Measurements from ENCODE around the gene AKNAD1. TPM values are rescaled to one million over a fixed set of nuclear protein-coding genes. Genes with fewer than 3 reads are reported as not detected.

The AKNAD1 gene
- total RNA-seq, 2 experiments from 2014 or later: not detected

- CTCF ChIA-PET: interaction anchor here (1.2 to 3.2 kb wide), 4 partner anchors 12 to 57 kb away, joined by 3 to 10 read pairs (median 4); no protein-coding TSS in a partner anchor
- H3K4me1 Mint-ChIP-seq (ENCODE audit: low read depth): no peaks in the 10 kb centered on the region
- H3K4me3 Mint-ChIP-seq: no peak overlapping the region
- ATAC-seq (no peak), DNase-seq (no peak)
- peaks cover 3% of the 10 kb centered on the region for H3K27me3 Mint-ChIP-seq
- H3K36me3 Mint-ChIP-seq (ENCODE audit: low read depth): no peaks in the 10 kb centered on the region
- POLR2A ChIA-PET: no interaction called here
- H3K27ac Mint-ChIP-seq: no peak overlapping the region
- intact Hi-C loops (cut with micrococcal nuclease): no loop called here
- no peak for TF ChIP-seq CTCF (IDR thresholded peaks at IDR 0.05)
- no peaks in the 10 kb centered on the region for H3K9me3 Mint-ChIP-seq
Observed at GRCh38 chr1:108884968-108885367, 28.1 kb upstream of the AKNAD1 start.

- DNase-seq (no peak), ATAC-seq (no peak)
- no peak for TF ChIP-seq CTCF (IDR thresholded peaks at IDR 0.05)
- Mint-ChIP-seq H3K9me3 (no peaks in the 10 kb centered on the region), H3K27me3 (peaks cover 11% of the 10 kb centered on the region), H3K4me3 (no peak overlapping the region), H3K36me3 (ENCODE audit: low read depth) (no peaks in the 10 kb centered on the region), H3K4me1 (ENCODE audit: low read depth) (peaks cover 3% of the 10 kb centered on the region), H3K27ac (no peak overlapping the region)
- ChIA-PET CTCF (interaction anchor here (1.3 to 3.2 kb wide), 2 partner anchors 15 to 55 kb away, joined by 9 to 10 read pairs; no protein-coding TSS in a partner anchor), POLR2A (no interaction called here)
- intact Hi-C loops (cut with micrococcal nuclease): no loop called here
Observed at GRCh38 chr1:108882837-108883236, 25.9 kb upstream of the AKNAD1 start.

DNA sequence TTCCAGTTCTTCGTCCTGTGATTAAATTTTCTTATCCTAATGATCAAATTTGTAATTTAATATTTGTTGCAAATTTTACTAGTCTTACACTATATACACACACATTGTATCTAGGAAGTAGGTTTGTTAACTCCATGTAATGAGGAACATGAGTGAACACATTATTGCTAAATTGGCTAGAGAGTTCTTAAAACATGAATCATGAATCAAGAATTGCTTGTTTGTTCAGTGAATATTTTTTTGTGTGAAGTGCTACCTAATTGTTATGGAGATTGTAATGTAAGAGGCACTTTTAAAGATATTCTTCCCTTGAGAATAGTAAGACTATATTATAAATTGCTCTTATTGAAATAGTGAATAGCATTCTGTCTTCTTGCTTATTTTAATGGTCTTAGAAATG is 24.5 kb upstream of the AKNAD1 start:
- ChIA-PET POLR2A (no interaction called here), CTCF (no interaction called here)
- no peak for TF ChIP-seq CTCF (IDR thresholded peaks at IDR 0.05)
- no peak overlapping the region for H3K27ac Mint-ChIP-seq
- no peak for DNase-seq
- H3K27me3 Mint-ChIP-seq: peaks cover 10% of the 10 kb centered on the region
- no peaks in the 10 kb centered on the region for H3K9me3 Mint-ChIP-seq
- H3K36me3 Mint-ChIP-seq (ENCODE audit: low read depth): no peaks in the 10 kb centered on the region
- no peak overlapping the region for H3K4me3 Mint-ChIP-seq
- intact Hi-C loops (cut with micrococcal nuclease): no loop called here
- peaks cover 6% of the 10 kb centered on the region for H3K4me1 Mint-ChIP-seq (ENCODE audit: low read depth)
- no peak for ATAC-seq

- intact Hi-C loops (cut with micrococcal nuclease): no loop called here
- TF ChIP-seq CTCF (IDR thresholded peaks at IDR 0.05): no peak
- Mint-ChIP-seq H3K4me3 (no peak overlapping the region), H3K4me1 (ENCODE audit: low read depth) (peaks cover 6% of the 10 kb centered on the region), H3K27me3 (peaks cover 14% of the 10 kb centered on the region), H3K36me3 (ENCODE audit: low read depth) (no peaks in the 10 kb centered on the region), H3K9me3 (no peaks in the 10 kb centered on the region), H3K27ac (no peak overlapping the region)
- CTCF ChIA-PET: no interaction called here
- DNase-seq: no peak
- POLR2A ChIA-PET: no interaction called here
- ATAC-seq: no peak
Observed at GRCh38 chr1:108880850-108881249, 24.0 kb upstream of the AKNAD1 start.

GRCh38 chr1:108878678-108879077 is 21.8 kb upstream of the AKNAD1 start:
- DNase-seq (no peak), ATAC-seq (no peak)
- Mint-ChIP-seq H3K4me1 (ENCODE audit: low read depth) (peaks cover 6% of the 10 kb centered on the region), H3K4me3 (no peak overlapping the region), H3K9me3 (no peaks in the 10 kb centered on the region), H3K36me3 (ENCODE audit: low read depth) (no peaks in the 10 kb centered on the region), H3K27me3 (peaks cover 16% of the 10 kb centered on the region), H3K27ac (no peak overlapping the region)
- TF ChIP-seq CTCF (IDR thresholded peaks at IDR 0.05): no peak
- POLR2A ChIA-PET: interaction anchor here (1.0 kb wide), 1 partner anchor 15 kb away, joined by 3 read pairs; no protein-coding TSS in a partner anchor
- intact Hi-C loops (cut with micrococcal nuclease): no loop called here
- CTCF ChIA-PET: interaction anchor here (2.5 kb wide), 1 partner anchor 50 kb away, joined by 11 read pairs; no protein-coding TSS in a partner anchor

Data from activated CD8-positive, alpha-beta T cell treated with anti-CD3 and anti-CD28 coated beads for 36 hours (primary cell).